ENCODE measurements around the gene ZFP30. TPM values are rescaled to one million over a fixed set of nuclear protein-coding genes. Genes with fewer than 3 reads are reported as not detected.
A peak's percentile ranks its signal among the peaks of the same experiment; 100 is the strongest.

ZFP30 gene
- total RNA-seq, 1 experiment from 2014 or later: 8.1 TPM

DNA sequence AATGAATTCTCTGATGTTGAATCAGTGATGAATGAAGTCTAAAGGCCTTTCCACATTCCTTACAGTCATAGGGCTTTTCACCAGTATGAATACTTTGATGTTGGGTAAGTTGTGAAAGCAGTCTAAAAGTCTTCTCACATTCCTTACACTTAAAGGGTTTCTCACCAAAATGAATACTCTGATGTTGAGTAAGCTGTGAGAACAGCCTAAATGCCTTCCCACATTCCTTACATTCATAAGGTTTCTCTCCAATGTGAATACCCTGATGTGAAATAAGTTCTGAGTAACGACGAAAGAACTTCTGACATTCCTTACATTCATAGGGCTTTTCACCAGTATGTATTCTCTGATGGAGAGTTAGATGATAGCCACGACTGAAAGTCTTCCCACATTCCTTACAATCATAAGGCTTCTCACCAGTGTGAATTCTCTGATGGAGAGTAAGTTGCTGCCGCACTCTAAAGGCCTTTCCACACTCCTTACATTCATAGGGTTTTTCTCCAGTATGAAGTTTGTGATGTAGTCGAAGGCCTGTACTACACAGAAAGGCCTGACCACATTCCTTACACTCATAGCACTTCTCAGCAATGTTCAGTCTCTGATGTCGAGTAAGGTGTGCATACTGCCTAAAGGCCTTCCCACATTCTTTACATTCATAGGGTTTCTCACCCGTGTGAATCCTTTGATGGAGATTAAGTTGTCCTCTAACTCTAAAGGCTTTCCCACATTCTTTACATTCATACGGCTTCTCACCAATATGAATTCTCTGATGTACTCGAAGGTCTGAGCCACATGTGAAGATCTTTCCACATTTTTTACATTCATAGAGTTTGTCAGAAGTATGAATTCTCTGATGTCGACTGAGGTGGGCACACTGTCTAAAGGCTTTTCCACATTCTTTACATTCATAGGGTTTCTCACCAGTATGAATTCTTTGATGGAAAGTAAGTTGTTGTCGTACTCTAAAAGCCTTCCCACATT is 19.9 kb downstream of the ZFP30 start:
- TF ChIP-seq, protein P1, sequence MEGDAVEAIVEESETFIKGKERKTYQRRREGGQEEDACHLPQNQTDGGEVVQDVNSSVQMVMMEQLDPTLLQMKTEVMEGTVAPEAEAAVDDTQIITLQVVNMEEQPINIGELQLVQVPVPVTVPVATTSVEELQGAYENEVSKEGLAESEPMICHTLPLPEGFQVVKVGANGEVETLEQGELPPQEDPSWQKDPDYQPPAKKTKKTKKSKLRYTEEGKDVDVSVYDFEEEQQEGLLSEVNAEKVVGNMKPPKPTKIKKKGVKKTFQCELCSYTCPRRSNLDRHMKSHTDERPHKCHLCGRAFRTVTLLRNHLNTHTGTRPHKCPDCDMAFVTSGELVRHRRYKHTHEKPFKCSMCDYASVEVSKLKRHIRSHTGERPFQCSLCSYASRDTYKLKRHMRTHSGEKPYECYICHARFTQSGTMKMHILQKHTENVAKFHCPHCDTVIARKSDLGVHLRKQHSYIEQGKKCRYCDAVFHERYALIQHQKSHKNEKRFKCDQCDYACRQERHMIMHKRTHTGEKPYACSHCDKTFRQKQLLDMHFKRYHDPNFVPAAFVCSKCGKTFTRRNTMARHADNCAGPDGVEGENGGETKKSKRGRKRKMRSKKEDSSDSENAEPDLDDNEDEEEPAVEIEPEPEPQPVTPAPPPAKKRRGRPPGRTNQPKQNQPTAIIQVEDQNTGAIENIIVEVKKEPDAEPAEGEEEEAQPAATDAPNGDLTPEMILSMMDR (IDR thresholded peaks at IDR 0.05; ENCODE audit: unreplicated experiment): no peak
- DNase-seq (ENCODE audit: unreplicated experiment): no peak
- ChIA-PET POLR2A (no interaction called here), CTCF (no interaction called here)
- no peaks in the 10 kb centered on the region for H3K27me3 Mint-ChIP-seq (ENCODE audit: insufficient read depth, unreplicated experiment)
- H3K9me3 Mint-ChIP-seq (ENCODE audit: unreplicated experiment): peaks cover 28% of the 10 kb centered on the region
- H3K4me3 Mint-ChIP-seq (ENCODE audit: unreplicated experiment): no peak overlapping the region
- peaks cover 34% of the 10 kb centered on the region for H3K36me3 Mint-ChIP-seq (ENCODE audit: insufficient read depth, unreplicated experiment)
- intact Hi-C loops (cut with micrococcal nuclease): no loop called here
- no peaks in the 10 kb centered on the region for H3K4me1 Mint-ChIP-seq (ENCODE audit: insufficient read depth, unreplicated experiment)
- H3K27ac Mint-ChIP-seq (ENCODE audit: low read depth, unreplicated experiment): no peak overlapping the region
- BruUV-seq (replicated peaks): no TSS peak

GRCh38 chr19:37594982-37595382 is 60.3 kb downstream of the ZFP30 start:
- TF ChIP-seq, protein P1 (IDR thresholded peaks at IDR 0.05; ENCODE audit: unreplicated experiment): no peak
- Mint-ChIP-seq H3K27me3 (ENCODE audit: insufficient read depth, unreplicated experiment) (no peaks in the 10 kb centered on the region), H3K4me1 (ENCODE audit: insufficient read depth, unreplicated experiment) (peaks cover 4% of the 10 kb centered on the region), H3K36me3 (ENCODE audit: insufficient read depth, unreplicated experiment) (peaks cover 8% of the 10 kb centered on the region), H3K27ac (ENCODE audit: low read depth, unreplicated experiment) (peak overlapping the region; percentile 98), H3K4me3 (ENCODE audit: unreplicated experiment) (peak overlapping the region; percentile 96), H3K9me3 (ENCODE audit: unreplicated experiment) (peaks cover 15% of the 10 kb centered on the region)
- ChIA-PET CTCF (interaction anchor here (0.5 to 1.5 kb wide), 5 partner anchors 19 to 740 kb away, joined by 3 to 8 read pairs (median 5); no protein-coding TSS in a partner anchor), POLR2A (interaction anchor here (0.7 to 4.8 kb wide), 29 partner anchors 9 to 1380 kb away, joined by 3 to 70 read pairs (median 5); partner anchors contain the start of genes ZFP30, ZNF146, ZNF345 and ZNF420)
- DNase-seq (ENCODE audit: unreplicated experiment): no peak
- BruUV-seq (replicated peaks): TSS peak; percentile 54
- intact Hi-C loops (cut with micrococcal nuclease): loop anchor here (1.0 to 10.0 kb wide), 4 partner anchors 60 to 380 kb away; partner anchors contain the start of genes ZFP30, ZNF383, ZNF569 and ZNF573

GRCh38 chr19:37594304-37594981 is 60.8 kb downstream of the ZFP30 start, which contains the start of the genes ZNF540 and ZNF571:
Gene ZNF540, plus strand, starts transcription at chr19:37594876. Its CDS starts 3,572 bp downstream, at chr19:37598448.
Gene ZNF571, minus strand, starts transcription at chr19:37594792. Its CDS starts 8,116 bp downstream, at chr19:37586676.
- Mint-ChIP-seq H3K36me3 (ENCODE audit: insufficient read depth, unreplicated experiment) (peaks cover 12% of the 10 kb centered on the region), H3K4me1 (ENCODE audit: insufficient read depth, unreplicated experiment) (peaks cover 4% of the 10 kb centered on the region), H3K9me3 (ENCODE audit: unreplicated experiment) (peaks cover 16% of the 10 kb centered on the region), H3K27me3 (ENCODE audit: insufficient read depth, unreplicated experiment) (no peaks in the 10 kb centered on the region), H3K27ac (ENCODE audit: low read depth, unreplicated experiment) (peak within 1 kb of the TSS; percentile 98), H3K4me3 (ENCODE audit: unreplicated experiment) (peak within 1 kb of the TSS; percentile 96)
- BruUV-seq (replicated peaks): no TSS peak
- intact Hi-C loops (cut with micrococcal nuclease): loop anchor here (1.0 to 10.0 kb wide), 2 partner anchors 61 to 380 kb away; partner anchors contain the start of genes ZFP30, ZNF383 and ZNF585B
- TF ChIP-seq, protein P1 (IDR thresholded peaks at IDR 0.05; ENCODE audit: unreplicated experiment): no peak
- peak; percentile 97 for DNase-seq (ENCODE audit: unreplicated experiment)
- CTCF ChIA-PET: interaction anchor here (0.5 to 1.5 kb wide), 4 partner anchors 18 to 740 kb away, joined by 3 to 8 read pairs (median 4); no protein-coding TSS in a partner anchor
- POLR2A ChIA-PET: interaction anchor here (0.7 to 4.8 kb wide), 31 partner anchors 10 to 1379 kb away, joined by 3 to 70 read pairs (median 5); partner anchors contain the start of genes ZFP30, ZNF146, ZNF345 and ZNF420

Data from MCF 10A (cell line).